ENCODE results near the gene STAU1. TPM values are rescaled to one million over a fixed set of nuclear protein-coding genes. Genes with fewer than 3 reads are reported as not detected.
"Not testable (repeated sequence)": the region's sequence is repeated elsewhere in the genome, so short reads cannot be mapped to it uniquely, and the experiment has no call there.

The STAU1 gene
- total and polyA plus RNA-seq, 2 of the 13 experiments (the other 11 are each of a cell fraction or from before 2014, with no cell fraction given), result 119 to 133 TPM

- H3K79me2 ChIP-seq (ENCODE audit: insufficient read depth, low read length); FAIRE-seq; ATAC-seq; in situ Hi-C loops (cut with HindIII; ENCODE audit: extremely low pct_ligation_motif_present, low pct_unique_long_range_greater_than_20kb); H3K4me2 ChIP-seq (ENCODE audit: low read depth, low read length); H2AFZ ChIP-seq (ENCODE audit: low read length); H4K20me1 ChIP-seq (ENCODE audit: insufficient read depth, low read length); intact Hi-C loops (cut with micrococcal nuclease; ENCODE audit: unreplicated experiment); H3K4me3 ChIP-seq (replicated peaks in 1 of 3; ENCODE audit: insufficient read depth in 1 of 3, low read depth in 2 of 3, low read length in 3 of 3); H3K9ac ChIP-seq (ENCODE audit: insufficient read depth, low read depth, low read length); BruUV-seq (replicated peaks); H3K9me3 ChIP-seq (ENCODE audit: low read length); H3K27ac ChIP-seq (ENCODE audit: extremely low read length, insufficient read depth, low read length); DNase-seq (ENCODE audit: low spot score); CTCF ChIA-PET (ENCODE audit: low intra/inter-chr PET ratio, low total read pairs); H3K36me3 ChIP-seq (replicated peaks in 1 of 2; ENCODE audit: control insufficient read depth in 1 of 2, insufficient read depth in 2 of 2, low read length in 2 of 2); H3K27me3 ChIP-seq (ENCODE audit: control insufficient read depth in 1 of 2, insufficient read depth in 2 of 2, low read length in 2 of 2): not testable (repeated sequence)
- TF ChIP-seq ZNF605 (CRISPR knock-in tag; IDR thresholded peaks at IDR 0.05) (0 out of 2 replicates have a peak, but pooled peaks have one; percentile 22), ZNF121 (CRISPR knock-in tag; IDR thresholded peaks at IDR 0.05) (peak; percentile 94), RCOR2 (CRISPR knock-in tag; IDR thresholded peaks at IDR 0.05) (peak; percentile 13; the same call in 1 of the 2 replicates), ZNF615 (CRISPR knock-in tag; IDR thresholded peaks at IDR 0.05; ENCODE audit: borderline replicate concordance) (0 out of 2 replicates have a peak, but pooled peaks have one; percentile 35), FOSL2 (CRISPR knock-in tag; IDR thresholded peaks at IDR 0.05) (0 out of 2 replicates have a peak, but pooled peaks have one; percentile 25)
- TF ChIP-seq, protein P1, sequence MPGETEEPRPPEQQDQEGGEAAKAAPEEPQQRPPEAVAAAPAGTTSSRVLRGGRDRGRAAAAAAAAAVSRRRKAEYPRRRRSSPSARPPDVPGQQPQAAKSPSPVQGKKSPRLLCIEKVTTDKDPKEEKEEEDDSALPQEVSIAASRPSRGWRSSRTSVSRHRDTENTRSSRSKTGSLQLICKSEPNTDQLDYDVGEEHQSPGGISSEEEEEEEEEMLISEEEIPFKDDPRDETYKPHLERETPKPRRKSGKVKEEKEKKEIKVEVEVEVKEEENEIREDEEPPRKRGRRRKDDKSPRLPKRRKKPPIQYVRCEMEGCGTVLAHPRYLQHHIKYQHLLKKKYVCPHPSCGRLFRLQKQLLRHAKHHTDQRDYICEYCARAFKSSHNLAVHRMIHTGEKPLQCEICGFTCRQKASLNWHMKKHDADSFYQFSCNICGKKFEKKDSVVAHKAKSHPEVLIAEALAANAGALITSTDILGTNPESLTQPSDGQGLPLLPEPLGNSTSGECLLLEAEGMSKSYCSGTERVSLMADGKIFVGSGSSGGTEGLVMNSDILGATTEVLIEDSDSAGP (CRISPR knock-in tag; IDR thresholded peaks at IDR 0.05; ENCODE audit: borderline replicate concordance), result 0 out of 2 replicates have a peak, but pooled peaks have one; percentile 28
- POLR2A ChIA-PET, result interaction anchor here (1.4 kb wide), 1 partner anchor 26 kb away, joined by 4 read pairs; the partner anchor contains the start of gene DDX27
- peaks cover 21% of the 10 kb centered on the region for H3K4me1 ChIP-seq (ENCODE audit: insufficient read depth, low read length)
- 46% methylated on average over 11 of the region's 11 CpGs for WGBS (ENCODE audit: low lambda C conversion rate)
Measured at GRCh38 chr20:49192944-49193518, 4.9 kb upstream of the STAU1 start.
